Endothelial cell (in vitro differentiated cells): ENCODE measurements around the gene NFIC. TPM values are rescaled to one million over a fixed set of nuclear protein-coding genes. Genes with fewer than 3 reads are reported as not detected.

Experiments used
- DNase-seq: peaks from one replicate; pipeline ENCODE4 v3.0.0; 2021; ENCODE audit warnings: low spot score
- H3K27ac Mint-ChIP-seq: one replicate; pipeline ENCODE4 v1.8.0; 2021; ENCODE audit warnings: mixed read lengths, inconsistent platforms; ENCODE audit not compliant: unreplicated experiment
- H3K27me3 Mint-ChIP-seq: one replicate; pipeline ENCODE4 v1.8.0; 2021; ENCODE audit warnings: mild to moderate bottlenecking, moderate library complexity, mixed read lengths, inconsistent platforms; ENCODE audit not compliant: unreplicated experiment
- H3K36me3 Mint-ChIP-seq: one replicate; pipeline ENCODE4 v1.8.0; 2021; ENCODE audit warnings: mild to moderate bottlenecking, low read depth, mixed read lengths, inconsistent platforms; ENCODE audit not compliant: unreplicated experiment
- H3K4me1 Mint-ChIP-seq: one replicate; pipeline ENCODE4 v1.8.0; 2021; ENCODE audit warnings: mild to moderate bottlenecking, mixed read lengths, inconsistent platforms; ENCODE audit not compliant: unreplicated experiment
- H3K4me3 Mint-ChIP-seq: one replicate; pipeline ENCODE4 v1.8.0; 2021; ENCODE audit warnings: mild to moderate bottlenecking, mixed read lengths, inconsistent platforms; ENCODE audit not compliant: unreplicated experiment
- H3K9me3 Mint-ChIP-seq: one replicate; pipeline ENCODE4 v1.8.0; 2021; ENCODE audit warnings: mixed read lengths, inconsistent platforms; ENCODE audit not compliant: unreplicated experiment
- total RNA-seq: library from RNA; stranded (reverse); fragmentation: NEBNext Ultra II Directional; extraction: Animal tissue kit (Norgen Biotek cat#: 25700); gene quantifications from one replicate; pipeline ENCODE4 v1.2.1, GENCODE V29; 2021; ENCODE audit not compliant: unreplicated experiment
- TF ChIP-seq, protein P1 (sequence below): fragments of 200-600 bp; sonication (generic); IDR thresholded peaks from one replicate; pipeline ENCODE4 v1.5.0; 2021; ENCODE audit warnings: antibody characterized with exemption; ENCODE audit not compliant: unreplicated experiment

Gene NFIC
- total RNA-seq, 1 donor from 2014 or later, result 4.9 TPM

DNA sequence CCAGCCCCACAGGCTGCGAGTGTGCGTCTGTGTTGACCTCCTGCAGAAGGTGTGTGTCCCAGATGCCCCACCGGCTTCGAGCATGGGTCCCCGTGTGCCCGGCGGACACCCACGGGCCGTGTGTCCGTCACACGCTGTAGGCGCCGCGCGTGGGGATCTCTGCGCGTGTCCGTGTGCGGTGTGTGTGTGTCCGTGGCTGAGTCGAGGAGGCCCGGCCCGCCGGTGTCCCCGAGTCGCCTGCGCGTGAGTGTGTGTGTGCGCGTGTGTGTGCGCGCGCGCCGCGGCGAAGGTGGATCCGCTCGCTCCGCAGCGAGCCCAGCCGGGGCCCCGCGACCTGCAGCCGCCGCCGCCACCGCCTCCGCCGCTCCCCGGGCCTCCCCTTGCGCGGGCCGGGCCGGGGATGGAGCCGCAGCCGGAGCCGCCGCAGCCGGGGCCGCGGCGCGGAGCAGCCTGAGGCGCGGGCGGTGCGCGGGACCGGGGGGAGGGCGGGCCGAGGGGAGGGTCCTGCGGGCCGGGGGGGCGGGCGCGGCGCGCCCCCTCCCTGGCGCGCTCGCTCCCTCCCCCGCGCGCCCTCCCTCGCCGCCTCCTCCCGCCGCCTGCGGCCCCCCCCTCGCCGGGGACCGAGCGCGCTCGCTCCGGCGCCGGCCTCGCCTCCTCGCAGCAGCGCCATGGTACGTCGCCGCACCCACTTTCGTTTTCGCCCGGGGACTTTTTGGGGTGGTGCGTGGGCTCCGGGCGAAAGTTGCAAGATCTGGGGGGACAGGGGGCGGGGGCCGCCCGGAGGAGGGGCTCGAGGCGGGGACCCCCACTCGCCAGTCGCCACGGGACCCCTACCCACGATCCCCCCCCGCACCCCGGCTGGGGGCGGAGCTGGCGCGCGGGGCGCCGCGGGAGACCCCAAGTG is 7.1 kb upstream of the NFIC start:
- H3K4me3 Mint-ChIP-seq, result no peak overlapping the region
- no peaks in the 10 kb centered on the region for H3K4me1 Mint-ChIP-seq
- peaks cover 4% of the 10 kb centered on the region for H3K36me3 Mint-ChIP-seq
- H3K27ac Mint-ChIP-seq, result no peak overlapping the region
- peaks cover 4% of the 10 kb centered on the region for H3K9me3 Mint-ChIP-seq
- no peak for DNase-seq
- TF ChIP-seq, protein P1, sequence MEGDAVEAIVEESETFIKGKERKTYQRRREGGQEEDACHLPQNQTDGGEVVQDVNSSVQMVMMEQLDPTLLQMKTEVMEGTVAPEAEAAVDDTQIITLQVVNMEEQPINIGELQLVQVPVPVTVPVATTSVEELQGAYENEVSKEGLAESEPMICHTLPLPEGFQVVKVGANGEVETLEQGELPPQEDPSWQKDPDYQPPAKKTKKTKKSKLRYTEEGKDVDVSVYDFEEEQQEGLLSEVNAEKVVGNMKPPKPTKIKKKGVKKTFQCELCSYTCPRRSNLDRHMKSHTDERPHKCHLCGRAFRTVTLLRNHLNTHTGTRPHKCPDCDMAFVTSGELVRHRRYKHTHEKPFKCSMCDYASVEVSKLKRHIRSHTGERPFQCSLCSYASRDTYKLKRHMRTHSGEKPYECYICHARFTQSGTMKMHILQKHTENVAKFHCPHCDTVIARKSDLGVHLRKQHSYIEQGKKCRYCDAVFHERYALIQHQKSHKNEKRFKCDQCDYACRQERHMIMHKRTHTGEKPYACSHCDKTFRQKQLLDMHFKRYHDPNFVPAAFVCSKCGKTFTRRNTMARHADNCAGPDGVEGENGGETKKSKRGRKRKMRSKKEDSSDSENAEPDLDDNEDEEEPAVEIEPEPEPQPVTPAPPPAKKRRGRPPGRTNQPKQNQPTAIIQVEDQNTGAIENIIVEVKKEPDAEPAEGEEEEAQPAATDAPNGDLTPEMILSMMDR, result no peak
- peaks cover 38% of the 10 kb centered on the region for H3K27me3 Mint-ChIP-seq

DNA sequence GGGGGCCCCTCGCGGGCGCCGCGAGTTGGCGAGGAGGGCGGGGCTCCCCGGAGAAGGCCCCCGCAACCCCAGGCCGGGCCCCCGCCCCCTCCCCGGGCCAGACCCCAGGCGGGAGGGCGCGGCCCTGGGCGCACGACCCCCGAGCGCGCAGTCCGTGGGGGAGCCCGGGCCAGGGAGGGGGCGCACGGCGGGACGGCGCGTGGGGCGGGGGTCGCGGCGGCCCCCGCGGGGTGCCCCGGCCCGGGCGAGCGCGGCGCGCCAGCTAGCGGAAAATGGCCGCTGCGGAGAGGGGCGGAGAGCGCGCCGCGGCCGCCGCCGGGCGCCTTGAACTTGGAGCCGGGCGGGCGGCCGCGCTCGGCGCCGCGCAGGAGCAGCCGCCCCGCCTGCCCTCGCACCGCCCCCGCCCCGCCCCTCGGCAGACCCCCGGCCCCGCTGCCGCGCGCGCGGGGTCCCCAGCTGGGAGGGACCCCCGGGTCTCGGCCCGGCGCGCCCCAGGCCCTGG is 6.4 kb upstream of the NFIC start:
- H3K27ac Mint-ChIP-seq, result no peak overlapping the region
- no peak overlapping the region for H3K4me3 Mint-ChIP-seq
- peaks cover 4% of the 10 kb centered on the region for H3K36me3 Mint-ChIP-seq
- no peaks in the 10 kb centered on the region for H3K4me1 Mint-ChIP-seq
- TF ChIP-seq, protein P1, result no peak
- H3K27me3 Mint-ChIP-seq, result peaks cover 38% of the 10 kb centered on the region
- DNase-seq, result no peak
- H3K9me3 Mint-ChIP-seq, result peaks cover under 1% of the 10 kb centered on the region

DNA sequence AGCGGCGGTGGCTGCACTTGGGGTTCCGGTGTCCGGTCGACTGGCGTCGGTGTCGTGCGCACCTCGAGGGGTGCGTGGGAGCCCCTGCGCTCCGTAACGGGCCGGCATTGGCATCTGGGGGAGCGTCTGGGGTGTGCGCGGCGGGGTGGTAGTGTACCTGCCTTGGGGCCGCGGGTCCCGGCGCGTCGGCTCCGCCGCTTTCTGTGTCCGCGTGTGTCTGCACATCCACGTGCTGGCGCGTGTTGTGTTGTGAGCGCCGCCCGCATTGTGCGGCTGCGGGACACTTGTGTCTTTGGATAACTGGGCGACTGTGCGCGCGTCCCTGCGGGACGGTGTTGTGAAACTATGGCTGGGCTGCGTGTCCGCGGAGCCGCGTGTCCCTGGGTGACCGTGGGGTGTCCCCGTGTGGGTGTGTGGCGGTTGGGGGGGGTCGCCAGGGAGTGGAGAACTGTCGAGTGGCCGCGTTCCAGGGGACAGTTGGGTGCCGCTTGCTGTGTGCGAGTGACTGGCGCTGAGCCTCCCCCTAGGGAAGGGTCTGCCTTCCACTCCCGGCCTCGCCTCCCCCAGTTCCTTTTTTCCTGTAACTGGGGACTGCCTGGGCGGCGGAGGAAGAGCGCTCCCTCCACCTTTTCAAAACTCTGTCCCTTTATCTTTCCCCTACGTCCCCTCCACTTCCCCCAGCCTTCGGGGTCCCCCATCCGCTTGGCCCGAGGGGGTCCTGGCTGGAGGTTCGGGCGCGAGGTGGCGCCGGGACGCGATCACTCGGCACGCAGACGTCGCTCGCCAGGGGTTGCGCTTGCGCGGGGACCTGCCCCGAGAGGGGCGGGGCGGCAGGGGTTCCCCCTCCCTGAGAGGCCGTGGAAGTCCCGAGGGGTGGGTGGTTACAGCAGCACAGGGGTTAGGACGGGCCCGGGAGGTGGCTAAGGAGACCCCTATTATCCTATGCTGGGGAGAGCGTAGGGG is 5.7 kb upstream of the NFIC start:
- DNase-seq, result no peak
- Mint-ChIP-seq H3K9me3 (no peaks in the 10 kb centered on the region), H3K27me3 (peaks cover 43% of the 10 kb centered on the region)

DNA sequence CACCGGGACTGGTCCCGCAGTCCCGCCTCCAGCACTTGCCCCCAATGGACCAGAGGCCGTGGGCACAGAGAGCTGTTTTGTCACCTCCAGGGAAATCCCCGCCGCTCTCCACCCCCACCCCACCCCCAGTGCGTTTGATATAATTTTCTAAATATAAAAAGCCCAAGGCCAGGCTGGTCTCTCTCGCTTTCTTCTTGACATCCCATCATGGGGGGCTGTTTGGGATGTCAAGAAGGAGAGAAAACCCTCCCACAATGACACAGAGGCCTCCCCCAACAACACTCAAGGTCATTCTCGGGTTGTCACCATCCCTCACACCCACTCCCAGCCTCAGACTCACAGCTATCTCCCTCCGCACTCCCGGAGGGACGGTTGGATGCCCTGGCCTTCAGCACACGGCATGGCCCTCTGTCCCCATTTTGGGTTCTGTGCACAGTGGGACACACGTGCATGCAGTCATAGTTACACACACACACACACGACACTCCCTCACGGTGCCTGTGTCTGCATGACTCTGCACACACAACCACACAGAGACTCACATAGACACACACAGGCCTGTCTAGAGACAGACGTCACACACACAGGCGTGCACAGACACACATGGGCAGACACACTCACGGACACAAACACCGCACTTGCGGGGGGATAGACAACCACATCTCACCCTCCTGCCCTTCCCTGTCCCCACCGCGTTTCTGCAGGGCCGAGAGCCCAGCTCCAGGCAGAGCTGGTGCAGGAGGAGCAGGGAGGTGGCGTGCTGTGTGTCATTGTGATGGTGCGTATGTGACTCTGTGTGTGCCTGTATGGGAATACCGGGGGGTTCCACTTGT is 4.8 kb upstream of the NFIC start:
- TF ChIP-seq, protein P1, result no peak
- Mint-ChIP-seq H3K4me1 (no peaks in the 10 kb centered on the region), H3K27me3 (peaks cover 44% of the 10 kb centered on the region), H3K9me3 (no peaks in the 10 kb centered on the region), H3K36me3 (no peaks in the 10 kb centered on the region), H3K27ac (no peak overlapping the region), H3K4me3 (peak overlapping the region; percentile 3)
- no peak for DNase-seq

More for the DNA sequence above, 5.7 kb upstream of the NFIC start:
- TF ChIP-seq, protein P1, result no peak
- H3K27ac Mint-ChIP-seq, result no peak overlapping the region
- no peaks in the 10 kb centered on the region for H3K4me1 Mint-ChIP-seq
- peak overlapping the region; percentile 85 for H3K4me3 Mint-ChIP-seq
- peaks cover under 1% of the 10 kb centered on the region for H3K36me3 Mint-ChIP-seq
